ENCODE data around the gene GSC2.
"Not testable (repeated sequence)": the region's sequence is repeated elsewhere in the genome, so short reads cannot be mapped to it uniquely, and the experiment has no call there.

GSC2 gene

GRCh38 chr22:19177164-19178064 lies 27.3 kb upstream of the GSC2 start:
- no peak for DNase-seq

DNA sequence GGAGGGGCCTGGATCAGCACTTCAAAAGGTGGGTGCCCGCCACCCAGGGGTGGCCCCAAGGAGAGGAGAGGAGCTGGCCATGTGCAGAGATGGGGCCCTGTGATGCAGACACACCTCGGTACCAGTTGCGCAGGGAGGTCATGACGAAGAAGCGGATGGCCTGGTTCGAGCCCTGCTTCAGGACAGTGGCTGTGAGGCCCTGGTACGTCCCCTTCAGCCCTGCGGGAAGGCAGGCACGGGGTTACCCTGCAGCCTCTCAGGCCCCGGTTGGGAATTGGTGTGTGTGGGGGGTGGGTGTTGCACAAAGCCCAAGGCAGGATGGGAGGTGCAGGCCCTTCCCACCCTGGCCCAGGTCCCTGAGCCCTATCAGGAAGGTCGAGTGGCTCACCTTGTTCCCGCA lies 26.6 kb upstream of the GSC2 start:
- DNase-seq = no peak

DNA sequence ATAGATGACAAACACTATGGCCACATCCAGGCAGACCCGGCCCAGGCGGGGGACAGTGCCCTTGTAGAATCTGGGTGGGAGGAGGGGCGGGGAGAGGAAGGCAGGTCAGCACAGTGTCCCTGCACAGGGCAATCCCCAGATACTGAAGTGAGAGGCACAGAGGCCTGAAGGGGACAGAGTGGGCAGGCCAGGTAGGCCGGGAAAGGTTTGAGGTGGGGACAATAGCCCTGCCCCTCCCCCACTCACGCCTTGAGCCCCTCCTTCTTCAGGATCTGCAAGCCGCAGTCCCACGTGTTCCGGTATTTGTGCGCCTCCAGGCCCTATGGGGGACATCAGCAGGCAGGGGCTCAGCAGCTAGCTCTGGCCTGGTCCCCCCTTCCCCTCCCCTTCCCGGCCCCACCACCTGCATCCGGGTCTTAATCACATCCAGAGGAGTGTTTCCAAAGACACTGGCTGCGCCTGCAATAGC lies 26.1 kb upstream of the GSC2 start:
- DNase-seq = no peak

GRCh38 chr22:19175602-19176174 lies 25.6 kb upstream of the GSC2 start:
- DNase-seq = no peak

DNA sequence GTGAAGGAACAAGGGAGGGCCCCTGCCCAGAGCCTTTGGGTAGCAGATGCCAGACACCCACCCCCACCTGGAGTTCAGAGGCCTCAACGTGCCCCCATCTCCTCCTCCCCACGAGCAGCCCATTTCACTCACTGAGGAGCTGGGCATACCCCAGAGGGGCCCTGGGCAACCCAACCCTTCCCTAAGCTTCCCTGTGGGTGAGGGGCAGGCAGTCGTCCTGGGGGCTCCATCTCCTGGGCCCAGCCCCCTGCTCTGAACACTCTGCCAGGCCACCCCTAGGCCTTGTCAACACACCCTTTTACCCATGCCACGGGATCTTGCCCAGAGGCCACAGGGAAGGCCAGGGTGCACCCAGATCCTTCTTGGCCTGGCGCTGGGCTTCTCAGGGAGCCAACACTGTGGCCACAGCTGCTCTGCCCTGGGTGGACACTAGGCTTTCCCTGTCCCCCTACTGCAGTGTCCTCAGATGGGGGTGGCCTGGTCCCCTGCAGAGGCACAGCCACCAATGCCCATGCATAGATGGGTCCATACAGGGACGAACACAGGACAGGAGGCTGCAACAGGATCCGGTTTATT lies 25.0 kb upstream of the GSC2 start:
- no peak for DNase-seq

GRCh38 chr22:19174106-19175025 lies 24.3 kb upstream of the GSC2 start:
- DNase-seq = no peak

DNA sequence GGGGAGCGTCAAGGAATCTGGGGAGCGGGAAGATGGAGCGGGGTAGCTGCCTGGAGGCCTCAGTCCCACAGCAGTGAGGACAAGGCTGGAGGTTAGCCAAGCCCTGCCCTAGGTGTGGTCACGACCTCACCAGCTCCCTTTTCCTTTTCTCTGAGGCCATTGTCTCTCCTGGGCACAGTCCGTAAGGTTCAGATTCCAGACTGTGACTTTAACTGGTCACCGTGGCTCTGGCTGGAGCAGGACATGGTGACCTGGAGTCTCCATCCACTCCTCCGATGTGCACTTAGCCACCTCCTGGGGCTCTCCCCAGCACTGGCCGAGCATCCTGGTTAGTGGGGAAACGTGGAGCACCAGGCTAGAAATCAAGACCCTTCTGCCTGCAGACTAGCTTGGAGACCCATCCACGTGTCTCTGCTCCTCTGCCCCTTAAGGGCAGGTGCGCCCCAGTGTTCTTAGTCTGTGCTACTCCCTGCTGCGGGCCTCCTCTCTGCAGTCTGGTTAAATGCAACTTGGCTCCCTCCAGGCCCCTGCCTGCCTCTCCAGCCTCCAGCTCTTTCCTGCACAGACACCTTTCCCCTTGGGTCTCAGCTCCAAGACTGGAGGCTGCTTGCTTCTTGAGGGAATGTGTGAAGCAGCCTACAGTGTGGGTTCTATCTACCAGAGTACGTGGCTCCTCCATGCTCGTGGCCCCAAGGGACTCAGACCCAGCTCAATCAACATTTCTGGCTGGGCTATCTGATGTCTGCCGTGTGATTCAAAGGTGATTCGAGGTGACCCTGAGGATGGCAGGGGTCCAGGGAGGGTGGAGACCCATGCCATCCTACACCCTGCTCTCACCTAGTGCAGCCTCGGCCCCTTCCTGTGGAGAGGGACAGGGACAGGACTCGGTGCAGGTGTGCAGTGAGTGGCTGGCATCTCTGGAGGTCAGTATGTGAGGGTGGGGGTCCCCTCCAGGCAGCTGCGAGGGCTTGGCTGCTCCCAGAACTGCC lies 23.2 kb upstream of the GSC2 start:
- no peak for DNase-seq

DNA sequence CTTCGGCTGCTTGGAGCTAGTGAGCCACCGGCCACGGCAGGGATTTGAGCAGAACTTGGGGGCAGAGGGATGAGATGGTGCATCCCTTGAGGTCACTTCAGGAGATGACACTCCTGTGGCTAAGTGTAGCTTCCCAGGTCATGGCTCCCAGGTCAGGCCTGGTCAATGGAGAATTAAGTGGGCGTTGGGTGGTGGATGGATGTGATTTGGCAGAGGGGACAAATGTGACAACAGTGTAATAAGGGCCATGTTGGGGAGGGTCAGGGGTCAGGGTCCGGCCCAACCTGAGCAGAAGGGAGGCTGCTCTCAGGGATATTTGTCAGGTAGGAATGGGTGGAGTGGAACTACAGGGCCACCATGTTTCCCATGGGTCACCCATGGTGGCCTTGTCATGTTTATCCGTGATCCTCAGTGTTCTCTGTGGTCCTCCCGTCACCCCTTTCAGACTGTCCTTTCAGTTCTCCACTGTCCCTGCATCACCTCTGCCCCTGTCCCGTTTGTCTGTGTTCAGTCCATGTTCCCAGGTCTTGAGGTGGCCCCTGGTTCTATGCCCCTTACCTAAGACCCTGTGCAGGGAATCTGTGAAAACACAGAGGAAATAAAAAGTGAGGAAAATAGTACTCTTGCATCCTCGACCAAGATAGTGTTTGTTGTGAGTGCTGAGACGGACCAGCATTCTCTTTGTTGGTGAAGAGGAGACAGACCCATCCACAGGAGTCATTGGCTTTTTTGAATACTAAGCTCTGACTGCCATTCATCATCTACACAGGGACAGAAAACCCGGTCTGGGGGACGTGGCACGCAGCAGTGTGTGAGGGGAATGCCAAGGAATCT lies 22.3 kb upstream of the GSC2 start:
- DNase-seq = no peak

DNA sequence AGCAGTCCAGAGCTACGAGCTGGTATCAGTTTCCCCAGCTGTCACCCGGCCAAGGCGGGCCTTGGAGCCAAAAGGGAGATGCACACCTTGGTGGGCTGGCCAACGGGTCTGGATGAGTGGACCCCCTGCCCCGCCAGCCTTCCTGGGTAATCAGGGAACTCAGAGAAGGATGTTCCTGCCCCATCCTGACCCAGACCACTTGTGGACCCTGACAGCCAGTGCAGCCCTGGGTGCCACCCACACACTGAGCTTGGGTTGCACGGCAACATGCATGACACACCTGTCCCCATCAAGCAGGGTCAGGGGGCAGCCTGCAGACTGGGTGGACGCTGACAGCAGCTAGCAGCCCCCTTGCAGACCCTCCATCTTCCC lies 19.8 kb upstream of the GSC2 start:
- DNase-seq = no peak

DNA sequence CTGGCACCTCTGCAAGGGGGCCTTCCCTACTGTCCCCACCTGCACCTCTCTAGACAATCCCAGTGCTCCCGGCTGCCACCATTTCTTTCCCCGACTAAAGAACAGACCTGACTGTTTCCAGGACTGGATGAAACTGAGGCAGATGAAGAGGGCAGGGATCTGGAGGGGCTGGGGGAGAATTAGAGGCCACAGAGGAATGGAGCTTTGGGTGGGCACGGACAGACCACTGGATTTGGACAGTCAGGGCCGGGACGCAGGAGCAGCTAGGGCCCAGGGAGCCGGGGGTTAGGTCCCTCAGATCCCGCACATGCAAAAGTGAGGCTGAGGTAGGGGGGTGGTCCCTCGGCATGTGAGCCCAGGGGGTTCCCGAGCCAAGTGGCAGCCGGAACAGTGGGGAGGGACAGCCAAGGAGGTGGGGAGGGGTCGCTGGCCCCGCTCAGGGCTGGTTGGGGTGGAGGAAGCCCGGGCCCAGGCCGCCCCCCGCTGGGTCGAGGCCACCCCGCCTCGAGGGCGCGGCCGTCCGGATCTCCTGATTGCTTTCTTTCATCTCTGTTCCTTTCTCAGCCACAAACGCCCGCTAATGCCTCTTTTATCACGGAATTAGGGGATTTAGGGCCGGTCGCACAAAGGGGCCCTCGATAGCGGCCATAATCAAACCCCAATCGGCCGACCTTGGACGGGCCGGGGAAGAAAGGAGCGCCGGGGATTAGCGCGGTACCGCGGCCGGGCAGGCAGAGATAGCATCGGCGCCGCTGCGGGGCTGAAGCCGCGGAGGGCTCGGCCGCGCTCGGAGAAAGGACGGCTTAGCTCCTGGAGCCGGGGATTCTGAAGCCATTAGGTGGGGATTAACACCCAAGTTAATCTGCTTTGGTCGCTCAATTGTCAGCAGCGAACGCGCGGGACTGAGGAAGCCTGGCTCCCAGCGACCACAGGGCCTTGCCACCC lies 19.2 kb upstream of the GSC2 start:
- no peak for DNase-seq

GRCh38 chr22:19168088-19168890 lies 18.2 kb upstream of the GSC2 start:
- no peak for DNase-seq

DNA sequence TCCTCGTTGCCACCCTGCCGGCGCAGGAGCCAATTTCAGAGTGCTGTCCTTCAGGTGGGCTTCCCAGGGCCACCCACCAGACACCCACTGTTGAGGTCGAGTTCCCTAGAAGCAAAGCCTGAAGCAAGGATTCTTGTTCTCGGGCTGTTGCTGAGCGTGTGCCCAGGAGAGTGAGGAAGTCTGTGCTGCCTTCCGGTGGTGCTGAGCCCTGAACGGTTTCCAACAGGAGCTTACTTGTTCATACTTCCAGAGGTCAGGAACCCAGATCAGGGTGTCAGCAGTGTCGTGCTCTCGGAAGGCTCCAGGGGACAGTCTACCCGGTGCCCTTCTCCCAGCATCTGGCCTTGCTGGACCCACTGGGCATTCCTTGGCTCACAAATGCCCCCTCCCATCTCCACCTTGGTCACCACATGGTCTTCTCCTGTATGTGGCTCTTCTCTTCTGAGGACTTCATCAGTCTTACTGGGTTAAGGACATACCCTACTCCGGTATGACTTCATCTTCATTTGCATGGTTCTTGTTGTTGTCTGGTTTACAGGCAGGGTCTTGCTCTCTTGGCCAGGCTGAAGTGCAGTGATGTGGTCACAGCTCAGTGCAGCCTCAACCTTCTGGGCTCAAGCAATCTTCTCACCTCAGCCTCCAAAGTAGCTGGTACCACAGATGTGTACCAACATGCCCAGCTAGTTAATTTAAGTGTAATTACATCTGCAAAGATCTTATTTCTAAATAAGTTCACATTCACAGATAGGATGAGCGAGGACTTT lies 17.2 kb upstream of the GSC2 start:
- DNase-seq = no peak

GRCh38 chr22:19166421-19166820 lies 16.3 kb upstream of the GSC2 start:
- DNase-seq = no peak

- DNase-seq = no peak
These were observed 14.3 kb upstream of the GSC2 start for GRCh38 chr22:19164425-19164824.

GRCh38 chr22:19158649-19159048 lies 8.6 kb upstream of the GSC2 start:
- not testable (repeated sequence) for DNase-seq

- not testable (repeated sequence) for DNase-seq
These were observed 6.0 kb upstream of the GSC2 start for GRCh38 chr22:19156109-19156508.

DNA sequence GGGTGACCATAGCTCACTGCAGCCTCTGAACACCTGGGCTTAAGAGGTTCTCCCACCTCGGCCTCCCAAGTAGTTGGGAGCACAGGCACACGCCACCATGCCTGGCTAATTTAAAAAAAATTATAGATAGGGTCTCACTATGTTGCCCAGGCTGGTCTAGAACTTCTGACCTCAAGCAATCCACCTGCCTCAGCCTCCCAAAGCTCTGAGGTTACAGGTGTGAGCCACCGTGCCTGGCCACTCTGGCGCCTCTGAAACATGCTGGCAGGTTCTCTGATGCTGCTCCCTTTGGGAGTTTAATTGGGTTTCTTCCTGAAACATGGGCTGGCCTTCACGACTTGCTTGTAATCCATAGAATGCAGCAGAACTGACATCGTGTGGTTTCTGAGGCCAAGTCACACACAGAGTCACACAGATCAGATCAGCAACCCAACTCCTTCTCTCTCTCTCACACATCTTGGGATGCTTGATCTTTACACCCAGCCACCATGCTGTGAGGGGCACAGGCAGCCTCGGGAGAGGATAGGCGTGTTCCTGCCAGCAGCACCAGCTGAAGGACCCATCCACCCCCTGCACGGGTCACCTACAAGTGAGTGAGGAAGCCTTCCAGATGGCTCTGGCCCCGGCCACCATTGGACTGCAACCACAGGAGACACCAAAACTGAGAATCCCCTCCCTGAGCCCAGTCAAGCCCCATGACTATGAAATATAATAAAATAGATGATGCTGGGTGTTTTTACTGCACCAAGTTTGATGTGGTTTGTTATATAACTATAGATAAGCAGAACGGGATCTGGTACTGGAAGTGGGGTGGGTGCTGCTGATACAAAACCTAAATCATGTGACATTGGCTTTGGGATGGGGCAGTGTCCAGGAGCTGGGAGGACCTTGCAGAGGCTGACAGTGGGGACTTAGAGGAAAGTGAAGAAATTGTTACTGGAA lies 3.1 kb upstream of the GSC2 start:
- DNase-seq = no peak

All from CD4-positive, alpha-beta T cell treated with Interleukin-10 for 1 hour (primary cell).